ENCODE results near the gene TMEM132D. TPM values are rescaled to one million over a fixed set of nuclear protein-coding genes. Genes with fewer than 3 reads are reported as not detected.

TMEM132D gene
- under 1 TPM in 2 of 4 donors, not detected in 2; 0.10 to 0.21 TPM for polyA plus RNA-seq
- long read RNA-seq, donor 1: 0 reads
- long read RNA-seq, donor 2: 0 reads
- long read RNA-seq, donor 3: 0 reads
- long read RNA-seq, donor 4: 0 reads
- long read RNA-seq, donor 5: 0 reads
- long read RNA-seq, donor 6: 0 reads
- long read RNA-seq, donor 7: 0 reads
- long read RNA-seq, donor 8: 0 reads
- long read RNA-seq, donor 9: 0 reads
- long read RNA-seq, donor 10: 0 reads

DNA sequence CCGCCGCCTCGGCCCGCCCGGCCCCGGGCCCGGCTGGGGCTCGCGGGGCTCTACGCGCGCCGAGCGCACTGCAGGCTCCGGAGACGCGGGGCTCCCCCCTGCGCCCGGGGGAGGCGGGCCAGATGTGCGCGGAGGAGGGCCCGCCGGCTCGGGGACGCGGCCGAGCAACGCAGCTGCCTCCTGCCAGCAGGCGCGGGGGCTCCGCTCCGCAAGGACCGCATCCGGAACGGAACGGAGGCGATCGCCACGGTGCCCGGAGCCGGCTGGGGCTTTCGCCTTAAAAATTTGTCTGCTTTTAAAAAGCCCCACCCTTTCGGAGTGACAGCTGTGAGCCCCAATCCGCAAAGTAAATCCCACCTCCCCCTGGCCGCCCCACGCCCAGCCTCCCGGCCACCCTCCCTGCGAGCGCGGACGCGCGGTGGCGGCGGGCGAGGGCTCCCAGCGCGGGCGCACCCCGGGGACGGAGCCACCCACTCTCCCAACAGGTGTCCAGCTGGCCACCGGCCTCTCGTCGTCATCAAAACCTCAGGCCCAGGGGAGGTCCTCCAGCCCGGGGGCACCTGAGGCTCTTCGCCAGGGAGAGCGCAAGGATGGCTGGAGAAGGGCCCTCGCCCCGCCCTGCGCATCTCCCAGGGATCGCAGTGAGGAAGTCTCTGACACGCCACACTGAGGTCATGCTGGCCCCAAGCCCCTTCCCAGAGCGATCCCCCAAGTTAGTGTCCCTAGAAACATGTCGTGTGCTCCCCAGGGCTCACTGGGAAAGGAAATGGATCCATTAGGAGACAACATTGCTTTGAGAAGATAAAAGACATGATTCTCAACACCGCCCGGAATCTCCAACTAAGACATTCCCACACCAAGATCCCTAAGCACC is at the start of gene TMEM132D:
TMEM132D (minus strand) TSS at position 70 of the 874 bp plus-strand sequence.
- DNase-seq (no peak), FAIRE-seq (no peak)
- Histone ChIP-seq H3K27ac (ENCODE audit: low read depth in 1 of 3, low read length in 2 of 3) (no peak within 1 kb of the TSS), H3K9me3 (ENCODE audit: control insufficient read depth in 2 of 2, insufficient read depth in 1 of 2, low read depth in 1 of 2, low read length in 1 of 2) (no peaks in the 10 kb centered on the region), H3K36me3 (ENCODE audit: control insufficient read depth in 3 of 3, insufficient read depth in 2 of 3, low read depth in 1 of 3, low read length in 3 of 3) (no peaks in the 10 kb centered on the region), H3K27me3 (ENCODE audit: control insufficient read depth in 3 of 3, insufficient read depth in 3 of 3, low read length in 3 of 3) (peaks cover 3 to 34% (median 12%) of the 10 kb centered on the region in 3 donors), H3K4me1 (ENCODE audit: control insufficient read depth in 3 of 3, insufficient read depth in 2 of 3, low read depth in 1 of 3, low read length in 2 of 3) (no peaks in the 10 kb centered on the region), H3K4me3 (ENCODE audit: low read depth in 1 of 3, low read length in 3 of 3) (no peak within 1 kb of the TSS)
- 6 to 15% (median 9%) methylated on average over 60 to 77 of the region's 77 CpGs for WGBS, 3 donors

- FAIRE-seq: no peak
- Histone ChIP-seq H3K27ac (ENCODE audit: low read depth in 1 of 3, low read length in 2 of 3) (no peak overlapping the region), H3K4me3 (ENCODE audit: low read depth in 1 of 3, low read length in 3 of 3) (no peak overlapping the region), H3K27me3 (ENCODE audit: control insufficient read depth in 3 of 3, insufficient read depth in 3 of 3, low read length in 3 of 3) (no peaks in the 10 kb centered on the region), H3K4me1 (ENCODE audit: control insufficient read depth in 3 of 3, insufficient read depth in 2 of 3, low read depth in 1 of 3, low read length in 2 of 3) (no peaks in the 10 kb centered on the region), H3K9me3 (ENCODE audit: control insufficient read depth in 2 of 2, insufficient read depth in 1 of 2, low read depth in 1 of 2, low read length in 1 of 2) (peaks cover 0 to 14% of the 10 kb centered on the region in 2 donors), H3K36me3 (ENCODE audit: control insufficient read depth in 3 of 3, insufficient read depth in 2 of 3, low read depth in 1 of 3, low read length in 3 of 3) (no peaks in the 10 kb centered on the region)
- WGBS, 3 donors: 87 to 90% (median 89%) methylated on average over 16 of the region's 16 CpGs
- DNase-seq: no peak
These were observed 45.8 kb upstream of the TMEM132D start for GRCh38 chr12:129949651-129950050.

- H3K36me3 ChIP-seq (ENCODE audit: control insufficient read depth in 3 of 3, insufficient read depth in 2 of 3, low read depth in 1 of 3, low read length in 3 of 3): no peaks in the 10 kb centered on the region
- no peaks in the 10 kb centered on the region for H3K27me3 ChIP-seq (ENCODE audit: control insufficient read depth in 3 of 3, insufficient read depth in 3 of 3, low read length in 3 of 3)
- WGBS, 3 donors: 58 to 68% (median 67%) methylated on average over 9 of the region's 9 CpGs
- DNase-seq (no peak), FAIRE-seq (no peak)
- H3K27ac ChIP-seq (ENCODE audit: low read depth in 1 of 3, low read length in 2 of 3): no peak overlapping the region
- no peaks in the 10 kb centered on the region for H3K4me1 ChIP-seq (ENCODE audit: control insufficient read depth in 3 of 3, insufficient read depth in 2 of 3, low read depth in 1 of 3, low read length in 2 of 3)
- H3K4me3 ChIP-seq (ENCODE audit: low read depth in 1 of 3, low read length in 3 of 3): no peak overlapping the region
- no peaks in the 10 kb centered on the region for H3K9me3 ChIP-seq (ENCODE audit: control insufficient read depth in 2 of 2, insufficient read depth in 1 of 2, low read depth in 1 of 2, low read length in 1 of 2)
These were observed 37.8 kb upstream of the TMEM132D start for GRCh38 chr12:129941618-129942017.

- H3K27ac ChIP-seq (ENCODE audit: low read depth in 1 of 3, low read length in 2 of 3): no peak overlapping the region
- no peak for DNase-seq
- no peaks in the 10 kb centered on the region for H3K27me3 ChIP-seq (ENCODE audit: control insufficient read depth in 3 of 3, insufficient read depth in 3 of 3, low read length in 3 of 3)
- no peak for FAIRE-seq
- H3K4me3 ChIP-seq (ENCODE audit: low read depth in 1 of 3, low read length in 3 of 3): no peak overlapping the region
- H3K9me3 ChIP-seq (ENCODE audit: control insufficient read depth in 2 of 2, insufficient read depth in 1 of 2, low read depth in 1 of 2, low read length in 1 of 2): peaks cover 0 to 6% of the 10 kb centered on the region in 2 donors
- 49 to 56% (median 53%) methylated on average over 7 of the region's 7 CpGs for WGBS, 3 donors
- H3K4me1 ChIP-seq (ENCODE audit: control insufficient read depth in 3 of 3, insufficient read depth in 2 of 3, low read depth in 1 of 3, low read length in 2 of 3): no peaks in the 10 kb centered on the region
- no peaks in the 10 kb centered on the region for H3K36me3 ChIP-seq (ENCODE audit: control insufficient read depth in 3 of 3, insufficient read depth in 2 of 3, low read depth in 1 of 3, low read length in 3 of 3)
These were observed 34.3 kb upstream of the TMEM132D start for GRCh38 chr12:129938089-129938488.

- H3K36me3 ChIP-seq (ENCODE audit: control insufficient read depth in 3 of 3, insufficient read depth in 2 of 3, low read depth in 1 of 3, low read length in 3 of 3): no peaks in the 10 kb centered on the region
- H3K4me3 ChIP-seq (ENCODE audit: low read depth in 1 of 3, low read length in 3 of 3): no peak overlapping the region
- H3K27me3 ChIP-seq (ENCODE audit: control insufficient read depth in 3 of 3, insufficient read depth in 3 of 3, low read length in 3 of 3): no peaks in the 10 kb centered on the region
- H3K4me1 ChIP-seq (ENCODE audit: control insufficient read depth in 3 of 3, insufficient read depth in 2 of 3, low read depth in 1 of 3, low read length in 2 of 3): no peaks in the 10 kb centered on the region
- peaks cover 0 to 6% of the 10 kb centered on the region in 2 donors for H3K9me3 ChIP-seq (ENCODE audit: control insufficient read depth in 2 of 2, insufficient read depth in 1 of 2, low read depth in 1 of 2, low read length in 1 of 2)
- H3K27ac ChIP-seq (ENCODE audit: low read depth in 1 of 3, low read length in 2 of 3): no peak overlapping the region
- FAIRE-seq: no peak
- DNase-seq: no peak
- WGBS, 3 donors: 25 to 39% (median 26%) methylated on average over 5 of the region's 5 CpGs
These were observed 33.6 kb upstream of the TMEM132D start for GRCh38 chr12:129937426-129937825.

- DNase-seq: no peak
- no peak overlapping the region for H3K27ac ChIP-seq (ENCODE audit: low read depth in 1 of 3, low read length in 2 of 3)
- H3K4me3 ChIP-seq (ENCODE audit: low read depth in 1 of 3, low read length in 3 of 3): no peak overlapping the region
- WGBS, 3 donors: 81 to 85% (median 82%) methylated on average over 4 of the region's 4 CpGs
- no peaks in the 10 kb centered on the region for H3K9me3 ChIP-seq (ENCODE audit: control insufficient read depth in 2 of 2, insufficient read depth in 1 of 2, low read depth in 1 of 2, low read length in 1 of 2)
- no peaks in the 10 kb centered on the region for H3K36me3 ChIP-seq (ENCODE audit: control insufficient read depth in 3 of 3, insufficient read depth in 2 of 3, low read depth in 1 of 3, low read length in 3 of 3)
- H3K4me1 ChIP-seq (ENCODE audit: control insufficient read depth in 3 of 3, insufficient read depth in 2 of 3, low read depth in 1 of 3, low read length in 2 of 3): no peaks in the 10 kb centered on the region
- no peak for FAIRE-seq
- no peaks in the 10 kb centered on the region for H3K27me3 ChIP-seq (ENCODE audit: control insufficient read depth in 3 of 3, insufficient read depth in 3 of 3, low read length in 3 of 3)
These were observed 24.8 kb upstream of the TMEM132D start for GRCh38 chr12:129928643-129929042.

- 81 to 88% (median 85%) methylated on average over 10 of the region's 10 CpGs for WGBS, 3 donors
- Histone ChIP-seq H3K27me3 (ENCODE audit: control insufficient read depth in 3 of 3, insufficient read depth in 3 of 3, low read length in 3 of 3) (no peaks in the 10 kb centered on the region), H3K27ac (ENCODE audit: low read depth in 1 of 3, low read length in 2 of 3) (no peak overlapping the region), H3K36me3 (ENCODE audit: control insufficient read depth in 3 of 3, insufficient read depth in 2 of 3, low read depth in 1 of 3, low read length in 3 of 3) (no peaks in the 10 kb centered on the region), H3K4me3 (ENCODE audit: low read depth in 1 of 3, low read length in 3 of 3) (no peak overlapping the region), H3K4me1 (ENCODE audit: control insufficient read depth in 3 of 3, insufficient read depth in 2 of 3, low read depth in 1 of 3, low read length in 2 of 3) (no peaks in the 10 kb centered on the region), H3K9me3 (ENCODE audit: control insufficient read depth in 2 of 2, insufficient read depth in 1 of 2, low read depth in 1 of 2, low read length in 1 of 2) (no peaks in the 10 kb centered on the region)
- no peak for FAIRE-seq
- no peak for DNase-seq
These were observed 23.6 kb upstream of the TMEM132D start for GRCh38 chr12:129927316-129927900.

GRCh38 chr12:129911428-129912049 is 7.7 kb upstream of the TMEM132D start:
- H3K4me1 ChIP-seq (ENCODE audit: control insufficient read depth in 3 of 3, insufficient read depth in 2 of 3, low read depth in 1 of 3, low read length in 2 of 3): no peaks in the 10 kb centered on the region
- WGBS, 3 donors: 3 to 7% (median 6%) methylated on average over 8 of the region's 8 CpGs
- no peak for FAIRE-seq

More at GRCh38 chr12:129911428-129912049, 7.7 kb upstream of the TMEM132D start:
- H3K27ac ChIP-seq (ENCODE audit: low read depth in 1 of 3, low read length in 2 of 3): no peak overlapping the region
- peaks cover 0 to 3% (median 0%) of the 10 kb centered on the region in 3 donors for H3K27me3 ChIP-seq (ENCODE audit: control insufficient read depth in 3 of 3, insufficient read depth in 3 of 3, low read length in 3 of 3)
- no peaks in the 10 kb centered on the region for H3K36me3 ChIP-seq (ENCODE audit: control insufficient read depth in 3 of 3, insufficient read depth in 2 of 3, low read depth in 1 of 3, low read length in 3 of 3)
- no peak overlapping the region for H3K4me3 ChIP-seq (ENCODE audit: low read depth in 1 of 3, low read length in 3 of 3)
- H3K9me3 ChIP-seq (ENCODE audit: control insufficient read depth in 2 of 2, insufficient read depth in 1 of 2, low read depth in 1 of 2, low read length in 1 of 2): no peaks in the 10 kb centered on the region
- peak; percentile 34 to 42 for DNase-seq
